GM21576 (cell line): ENCODE data around the gene CADM1.

Source experiments
- ATAC-seq: cut with Tn5 transposase; IDR thresholded peaks from one replicate; pipeline ENCODE4 v1.9.1; 2021; ENCODE audit warnings: mild to moderate bottlenecking, moderate library complexity; ENCODE audit not compliant: unreplicated experiment

The CADM1 gene

DNA sequence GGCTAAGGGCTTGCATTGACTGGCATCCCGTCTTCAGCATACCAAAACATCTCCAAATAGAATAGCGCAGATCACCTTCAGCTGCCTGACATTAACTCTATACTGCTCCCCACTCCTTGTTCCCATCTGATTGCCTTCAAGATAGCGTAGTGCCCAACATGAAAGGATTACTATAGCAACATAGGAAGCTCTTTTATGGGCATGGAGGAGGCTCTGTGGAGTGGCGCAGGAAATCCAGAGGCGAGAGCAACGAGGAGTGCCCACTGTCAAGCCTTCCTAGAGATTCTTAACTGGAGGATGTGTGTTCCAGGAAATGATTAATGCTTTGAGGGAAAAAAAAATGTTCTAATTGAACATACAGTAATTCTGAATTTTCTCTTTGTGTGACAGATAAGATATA is 213.3 kb downstream of the CADM1 start:
- ATAC-seq: no peak

DNA sequence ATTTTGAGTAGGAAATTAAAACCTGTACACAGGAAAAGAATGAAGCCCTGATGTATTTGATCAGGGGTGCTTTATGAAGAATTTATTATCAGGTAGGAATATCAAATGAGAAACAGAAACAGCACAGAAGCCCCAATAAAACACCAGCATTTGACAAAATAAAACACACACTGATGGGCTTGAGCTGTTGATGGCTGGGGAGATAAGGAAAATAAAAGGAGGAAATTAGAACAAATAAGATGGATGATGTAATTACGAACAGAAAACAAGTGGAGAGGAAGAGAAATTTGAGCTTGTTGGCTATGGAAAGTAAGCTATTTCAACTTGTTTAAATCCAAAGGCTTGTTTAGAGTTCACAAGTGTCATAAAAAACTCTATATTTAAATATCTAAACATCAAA is 213.7 kb downstream of the CADM1 start:
- no peak for ATAC-seq

DNA sequence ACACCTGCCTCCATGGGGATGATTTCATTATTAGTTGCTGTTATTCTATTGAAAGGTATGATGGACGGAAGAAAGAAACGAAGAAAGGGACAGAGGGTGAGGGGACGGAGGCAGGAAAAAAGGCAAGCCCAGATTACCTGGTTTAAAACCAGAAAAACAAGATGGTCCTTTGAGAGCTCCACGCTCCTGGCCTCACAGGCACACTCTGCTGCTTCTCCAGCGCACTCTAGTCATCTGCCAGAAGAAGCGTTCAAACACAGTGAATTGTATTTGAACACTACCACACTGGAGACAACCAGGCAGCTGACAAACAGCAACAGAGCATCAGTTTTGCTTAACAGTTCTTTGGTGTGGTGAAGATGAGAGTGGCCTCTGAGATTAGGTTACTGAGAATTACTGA is 216.9 kb downstream of the CADM1 start:
- ATAC-seq: no peak

DNA sequence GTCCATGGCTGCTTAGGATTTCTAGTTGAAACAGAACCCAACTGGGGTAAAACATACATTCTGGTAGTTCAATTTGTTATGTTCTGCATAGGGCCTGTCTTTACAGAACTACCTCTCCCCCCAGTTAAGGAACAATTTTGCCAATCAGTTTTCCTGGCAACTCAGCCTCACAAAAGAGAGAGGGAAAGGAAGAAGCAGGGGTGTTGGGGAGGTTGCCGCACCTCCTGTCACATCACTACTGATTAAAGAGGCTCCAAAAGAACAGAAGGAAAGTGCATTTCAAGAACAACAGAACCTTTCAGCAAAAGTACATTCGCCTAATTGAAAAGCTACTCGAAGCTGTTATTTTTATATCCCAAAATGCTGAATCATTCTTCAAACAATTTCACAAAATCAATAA is 217.6 kb downstream of the CADM1 start:
- no peak for ATAC-seq

DNA sequence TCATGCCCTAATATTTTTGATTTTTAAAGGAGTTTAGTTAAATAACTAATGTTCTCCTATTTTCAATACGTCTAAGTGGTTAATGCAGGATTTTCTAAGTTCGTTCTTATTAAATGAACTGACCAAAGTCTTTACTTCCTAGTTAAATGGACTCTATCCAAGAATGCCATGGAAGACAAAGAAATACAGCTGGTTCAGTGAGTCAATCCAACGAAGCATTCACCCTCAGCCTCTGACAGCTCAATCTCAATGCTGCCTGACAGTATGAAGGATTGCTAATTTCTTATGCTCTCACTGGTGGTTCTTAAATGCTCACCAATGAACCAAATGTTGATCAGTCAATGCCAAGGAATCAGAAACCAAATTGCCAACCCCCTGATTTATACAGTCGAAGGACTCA is 219.4 kb downstream of the CADM1 start:
- ATAC-seq: no peak

DNA sequence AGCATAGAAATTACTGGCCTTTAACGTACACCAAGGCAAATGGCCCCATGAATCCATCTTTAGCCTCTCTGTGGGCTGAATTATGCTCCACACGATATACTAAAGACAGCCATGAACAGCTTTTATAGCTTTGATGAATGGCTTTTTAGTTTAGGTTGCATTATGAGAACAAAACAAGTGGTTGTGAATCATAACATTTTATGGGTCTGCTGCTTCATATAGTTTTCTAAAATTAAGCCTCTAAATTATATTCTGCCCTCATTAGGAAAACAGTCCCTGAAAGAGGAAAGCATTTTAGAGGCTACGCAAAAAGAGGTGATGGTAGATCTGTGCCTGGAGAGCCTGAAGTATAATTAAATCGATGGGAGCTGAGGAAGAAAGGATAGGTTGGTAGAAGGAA is 221.3 kb downstream of the CADM1 start:
- ATAC-seq: no peak

DNA sequence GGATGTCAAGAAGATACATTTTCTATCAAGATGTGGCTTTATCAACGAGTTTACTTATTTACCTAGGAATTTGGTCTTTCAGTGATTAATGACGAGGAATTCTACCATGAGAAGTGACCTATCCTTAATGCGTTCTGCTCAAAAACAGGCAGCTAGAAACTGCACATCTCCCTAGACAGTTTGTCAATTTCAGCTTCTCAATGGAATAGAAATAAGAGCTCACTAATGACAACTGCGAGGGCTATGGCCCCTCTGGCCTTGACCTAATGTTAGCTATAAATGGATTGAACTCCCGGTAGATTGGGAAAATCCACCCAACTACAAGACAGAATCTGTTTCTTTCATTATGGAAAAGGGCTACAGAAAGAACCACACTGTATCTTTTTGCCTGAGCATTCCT is 223.4 kb downstream of the CADM1 start:
- no peak for ATAC-seq

DNA sequence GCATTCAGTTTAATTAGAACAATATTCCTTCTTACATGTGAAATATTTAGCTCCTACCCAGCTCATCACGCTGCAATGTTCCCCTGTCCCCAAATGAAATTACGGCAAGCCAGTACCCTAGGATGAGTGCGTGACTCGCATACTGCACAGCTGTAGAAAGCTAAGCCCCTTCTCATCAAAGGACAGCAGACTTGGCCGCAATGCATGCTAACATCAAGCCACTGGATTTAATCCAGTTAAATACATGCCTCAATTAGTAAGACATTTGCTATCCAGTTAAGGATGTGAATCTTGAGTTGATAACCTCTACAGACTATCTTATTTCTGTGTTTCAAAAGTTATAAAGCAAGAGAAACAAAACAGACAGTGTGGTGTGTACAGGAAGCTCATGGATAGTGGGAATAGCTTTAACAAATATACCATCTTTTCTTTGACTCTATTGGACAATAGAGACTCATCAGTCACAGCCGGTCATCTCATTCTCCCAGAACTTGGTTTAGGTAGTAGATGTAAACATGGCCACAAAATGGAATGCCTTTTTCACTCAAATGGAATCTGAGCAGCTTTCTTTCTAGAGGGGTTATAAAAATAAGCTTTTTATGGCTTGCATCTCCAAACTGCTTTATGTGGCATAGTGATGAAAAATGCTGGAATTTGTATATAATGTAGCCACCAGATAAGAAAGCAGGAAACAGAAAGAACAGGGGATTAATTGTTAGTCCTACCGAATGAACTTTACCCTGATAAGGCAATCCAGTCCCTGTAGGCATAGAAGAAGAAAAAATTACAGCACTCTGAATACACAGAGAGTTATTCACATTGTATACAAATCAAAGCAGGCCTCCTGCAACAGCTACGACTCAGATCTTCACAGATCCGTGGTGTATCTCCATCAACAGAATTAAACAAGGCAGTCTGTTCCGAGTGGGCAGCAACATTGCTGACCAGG is 224.1 kb downstream of the CADM1 start:
- ATAC-seq: no peak

DNA sequence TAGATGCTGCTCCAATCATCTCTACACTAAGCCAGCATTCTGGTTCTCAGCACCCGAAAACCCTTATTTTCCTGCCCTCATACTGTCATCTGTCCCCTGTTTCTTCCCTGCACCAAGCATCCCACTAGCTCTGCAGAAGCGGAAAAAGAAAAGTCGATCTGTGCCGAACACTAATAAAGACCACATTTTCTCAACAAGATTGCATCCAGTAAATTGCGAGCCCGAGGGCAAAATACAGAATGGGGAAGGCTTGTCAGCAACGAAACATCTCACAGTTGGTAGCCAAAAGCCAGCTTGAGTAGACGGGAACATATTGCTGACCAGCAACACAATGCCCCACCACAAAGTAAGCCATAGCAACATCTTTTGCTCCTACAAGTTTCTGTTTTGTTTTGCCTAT is 227.4 kb downstream of the CADM1 start:
- no peak for ATAC-seq

DNA sequence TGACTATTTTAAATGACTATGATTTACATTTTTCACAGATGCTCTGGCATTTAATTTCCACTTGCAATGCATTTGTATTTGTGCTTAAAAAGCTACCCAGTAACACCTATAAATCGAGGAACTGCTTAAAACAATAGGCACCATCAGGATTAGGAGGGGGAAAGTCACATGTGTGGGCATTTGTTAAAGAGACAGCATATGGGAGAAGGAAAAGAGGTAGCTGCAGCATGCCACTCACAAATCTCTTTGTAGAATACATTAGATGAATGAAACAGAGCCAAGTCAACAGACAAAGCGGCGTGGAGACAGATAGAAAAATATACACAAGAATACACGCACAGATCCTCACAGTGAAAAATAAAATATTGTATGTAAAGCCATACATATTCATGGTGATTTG is 228.0 kb downstream of the CADM1 start:
- ATAC-seq: no peak

DNA sequence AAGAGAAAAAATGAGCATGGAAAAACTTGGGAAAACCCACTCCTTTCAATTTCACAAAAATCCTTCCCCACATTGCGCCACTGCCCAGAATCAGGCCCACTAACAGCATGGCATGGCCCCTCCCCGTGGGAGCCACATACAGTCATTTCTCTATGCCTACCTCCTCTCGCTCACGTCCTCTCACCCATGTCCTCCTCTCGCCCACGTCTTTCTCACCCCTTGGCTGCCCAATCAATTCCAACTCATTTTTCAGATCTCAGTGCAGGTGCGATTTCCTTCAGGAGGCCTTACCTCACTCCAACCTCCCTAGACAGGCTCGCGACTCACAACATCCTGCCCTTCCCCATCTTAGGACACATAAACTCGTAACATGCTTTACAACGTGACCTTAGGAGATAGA is 229.2 kb downstream of the CADM1 start:
- no peak for ATAC-seq

DNA sequence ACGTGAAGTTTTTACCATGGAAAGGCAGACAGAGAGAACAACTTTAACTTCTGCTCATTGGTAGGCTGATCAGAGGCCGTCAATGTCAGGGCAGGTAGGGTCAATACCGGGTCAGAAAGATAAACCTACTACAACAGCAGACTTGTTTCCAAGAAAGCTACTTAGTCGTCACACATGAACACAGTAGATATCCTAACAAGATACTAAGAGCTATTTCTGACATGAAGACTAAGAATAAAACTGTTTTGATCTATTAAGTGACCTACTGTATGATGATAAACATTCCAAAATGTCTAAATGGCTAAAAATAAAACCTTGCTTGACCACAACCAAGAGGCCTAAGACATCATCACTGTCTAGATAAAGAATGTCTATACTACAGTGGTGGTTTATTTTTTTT is 231.3 kb downstream of the CADM1 start:
- no peak for ATAC-seq

DNA sequence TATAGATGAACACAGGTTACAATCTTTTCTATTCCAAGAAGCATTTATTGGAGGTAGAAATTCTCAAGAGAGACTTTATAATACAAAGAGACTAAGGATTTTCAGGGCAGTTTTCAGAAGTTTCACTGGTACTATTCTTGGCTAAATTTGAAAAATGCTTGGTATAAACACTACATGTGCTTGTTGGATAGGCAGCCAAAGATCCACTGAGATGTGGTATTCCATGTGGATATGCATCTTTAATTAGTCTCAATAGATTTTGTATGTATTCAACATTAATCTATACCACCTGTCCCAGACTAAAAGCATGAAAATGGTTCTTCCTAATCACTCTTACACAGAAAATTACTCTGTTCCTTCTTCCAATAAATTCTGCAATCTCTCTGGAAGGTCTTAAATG is 232.6 kb downstream of the CADM1 start:
- no peak for ATAC-seq

DNA sequence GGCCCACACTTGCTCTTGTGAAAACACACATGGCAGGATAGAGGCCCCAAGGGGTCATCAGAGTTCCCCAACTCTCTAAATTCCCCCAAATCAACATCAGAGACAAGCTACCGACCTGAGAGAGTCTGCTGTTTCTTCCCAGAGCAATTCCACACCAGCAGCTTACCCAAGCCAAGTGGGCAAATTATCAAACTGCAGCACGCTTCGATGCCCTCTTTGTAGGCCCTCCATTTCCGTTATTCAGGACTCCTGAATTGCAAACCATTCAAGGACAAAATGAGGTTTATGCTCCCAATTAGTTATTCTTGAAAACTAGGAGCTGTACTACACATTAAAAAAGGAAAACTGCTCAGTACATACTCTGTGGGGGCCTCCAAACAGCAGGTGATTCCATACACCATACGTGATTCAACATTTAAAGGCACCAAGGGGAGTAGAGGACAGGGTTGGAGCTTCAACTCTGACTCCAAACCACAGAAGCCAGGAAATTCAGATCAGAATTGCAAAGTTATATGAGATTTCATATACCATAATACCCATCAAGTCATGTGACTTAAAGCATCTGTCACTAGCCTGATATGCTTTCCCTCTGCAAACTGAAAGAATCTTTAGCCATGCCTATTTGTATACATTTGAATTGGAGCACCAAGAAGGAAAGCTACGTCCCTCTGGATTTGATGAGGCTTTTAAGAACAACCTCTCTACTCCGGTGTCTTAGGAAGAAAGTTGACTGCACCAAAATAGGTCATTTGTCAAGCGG is 234.8 kb downstream of the CADM1 start:
- ATAC-seq: no peak

DNA sequence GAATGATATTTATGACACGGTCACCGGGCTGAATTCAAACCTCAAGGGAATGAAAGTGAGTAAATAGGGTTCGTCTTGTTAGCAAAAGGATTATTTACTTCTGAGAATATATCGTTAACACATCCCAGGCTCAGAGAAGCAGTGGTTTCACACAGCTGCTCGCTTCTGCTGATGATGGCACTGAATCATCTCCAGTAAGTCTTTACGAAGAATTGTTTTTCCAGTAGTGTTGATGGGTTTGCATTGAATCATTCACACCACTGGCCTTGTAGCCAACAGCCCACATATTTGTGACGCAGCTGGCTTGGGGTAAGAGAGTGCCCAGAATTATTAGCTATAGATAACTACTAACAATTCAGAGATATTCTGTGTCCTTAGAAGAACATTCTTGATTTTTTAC is 236.3 kb downstream of the CADM1 start:
- no peak for ATAC-seq

DNA sequence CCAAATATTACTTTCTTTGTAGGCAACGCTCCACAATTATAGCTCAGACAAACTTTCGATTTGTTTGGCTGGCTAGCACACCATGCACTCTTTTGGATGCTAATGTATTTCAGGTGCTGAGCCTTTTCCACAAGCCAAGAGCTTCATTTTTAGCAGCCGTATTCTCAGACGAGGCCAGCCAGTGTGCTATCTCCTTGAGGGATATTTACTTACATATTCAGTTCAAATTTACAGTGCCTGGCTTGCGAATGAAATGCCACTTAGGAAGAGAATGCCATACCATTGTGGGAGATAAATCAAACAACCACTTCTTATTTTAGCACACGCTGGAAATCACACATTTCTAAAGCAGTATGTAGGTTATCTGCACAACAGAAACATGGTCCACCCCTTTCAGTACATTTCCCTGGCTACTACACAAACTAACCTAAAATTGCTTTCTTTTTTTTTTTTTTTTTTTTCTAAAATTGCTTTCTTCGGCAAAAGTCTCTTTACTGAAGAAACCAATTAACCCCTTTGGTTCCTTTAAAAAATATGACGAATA is 236.9 kb downstream of the CADM1 start:
- no peak for ATAC-seq

DNA sequence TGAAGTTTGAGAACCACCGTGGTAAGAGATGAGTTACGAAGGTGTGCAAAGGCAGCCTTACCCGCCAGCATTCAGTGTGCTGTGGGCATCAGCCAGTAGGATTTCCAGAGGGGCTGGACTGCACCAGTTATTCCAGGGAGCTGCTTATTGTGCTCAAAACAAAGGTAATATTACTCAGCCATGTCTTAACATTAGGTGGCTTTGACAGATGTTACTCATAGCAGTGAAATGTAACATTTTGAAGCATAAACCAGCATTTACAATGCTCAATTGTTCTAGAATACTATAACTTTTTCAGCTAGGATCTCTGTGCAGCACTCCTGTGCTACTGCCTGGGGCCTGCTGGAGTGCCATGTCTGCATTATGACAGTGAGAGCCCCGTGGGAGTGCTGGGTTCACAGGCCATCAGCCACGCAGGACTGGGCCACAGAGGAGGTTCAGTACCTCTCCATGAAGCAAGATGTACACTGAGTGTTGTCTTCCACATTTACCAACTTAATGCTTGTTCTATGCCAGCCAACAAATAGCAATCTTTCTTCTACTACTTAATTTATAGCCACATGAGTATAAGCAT is 238.1 kb downstream of the CADM1 start:
- ATAC-seq: no peak

DNA sequence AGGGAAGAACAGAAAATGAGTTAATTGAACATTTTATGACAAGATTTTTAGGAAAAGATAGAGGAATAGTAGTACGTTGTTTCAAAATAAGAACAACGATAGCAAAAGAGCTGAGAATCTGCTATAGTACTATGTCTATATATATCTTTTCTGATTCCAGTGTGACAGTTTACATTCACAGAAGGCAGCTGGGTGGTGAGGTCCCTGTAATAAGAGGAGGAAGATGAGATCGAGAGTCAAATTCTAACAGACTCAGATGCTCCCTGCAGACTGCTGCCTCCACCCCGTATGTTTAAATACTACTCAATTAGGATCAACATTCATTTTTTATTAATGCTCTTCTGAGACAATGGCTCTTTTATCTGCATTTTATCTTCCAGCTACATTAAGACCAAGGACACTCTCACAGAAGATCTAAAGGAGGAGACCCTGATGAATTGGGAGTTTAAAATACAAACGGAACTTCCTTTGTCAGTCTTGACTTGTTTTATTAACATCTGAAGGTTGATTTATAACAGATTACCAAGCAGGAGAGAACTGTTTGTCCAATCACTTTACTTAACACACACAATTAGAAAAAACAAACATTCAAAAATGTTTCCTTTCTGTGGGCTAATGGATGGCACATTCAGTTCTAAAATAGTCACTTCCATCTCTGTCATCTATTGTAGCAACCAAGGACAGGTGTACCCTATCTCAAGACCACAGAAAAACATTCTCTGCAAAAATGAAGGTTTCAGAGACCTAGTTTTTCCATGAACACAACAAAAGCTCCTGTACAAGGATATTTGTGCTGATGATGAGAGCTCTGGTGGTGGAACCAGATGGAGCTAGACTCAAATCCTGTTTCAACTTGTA is 240.2 kb downstream of the CADM1 start:
- ATAC-seq: no peak

DNA sequence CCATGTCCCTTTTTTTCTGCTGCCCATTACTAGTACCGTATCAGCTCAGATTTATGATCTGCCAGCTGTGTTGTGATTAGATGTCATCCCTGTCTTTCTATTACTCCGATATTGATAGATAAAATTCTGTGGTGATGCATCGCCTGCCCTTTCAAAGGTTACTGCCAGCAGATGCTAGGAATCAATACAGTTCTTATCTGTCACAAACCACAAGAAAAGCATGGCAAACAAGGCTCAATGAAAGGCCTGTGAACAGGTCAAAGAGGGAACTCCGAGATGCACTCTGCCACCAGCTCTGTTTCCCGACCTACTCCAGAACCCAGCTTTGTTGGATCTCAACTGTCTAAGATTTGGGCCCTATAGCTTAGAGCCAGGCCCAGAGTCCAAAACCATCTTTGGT is 246.0 kb downstream of the CADM1 start:
- no peak for ATAC-seq

DNA sequence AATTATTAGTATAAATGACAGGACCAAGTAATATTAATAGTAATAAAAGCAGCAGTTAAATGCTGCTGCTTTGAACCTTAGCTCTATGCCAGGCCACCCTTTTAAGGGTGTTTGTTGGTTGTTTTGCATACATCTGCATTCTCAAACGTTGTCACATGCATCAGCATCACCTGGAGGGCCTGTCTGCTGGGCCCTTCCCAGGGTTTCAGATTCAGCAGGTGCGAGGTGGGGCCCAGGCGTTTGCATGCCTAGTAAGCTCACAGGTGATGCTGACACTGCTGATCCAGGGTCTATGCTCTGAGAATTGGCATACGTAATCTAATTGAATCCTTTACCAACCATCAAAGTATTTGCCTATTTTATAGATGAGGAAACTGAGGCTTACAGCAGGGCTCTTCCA is 246.5 kb downstream of the CADM1 start:
- no peak for ATAC-seq

DNA sequence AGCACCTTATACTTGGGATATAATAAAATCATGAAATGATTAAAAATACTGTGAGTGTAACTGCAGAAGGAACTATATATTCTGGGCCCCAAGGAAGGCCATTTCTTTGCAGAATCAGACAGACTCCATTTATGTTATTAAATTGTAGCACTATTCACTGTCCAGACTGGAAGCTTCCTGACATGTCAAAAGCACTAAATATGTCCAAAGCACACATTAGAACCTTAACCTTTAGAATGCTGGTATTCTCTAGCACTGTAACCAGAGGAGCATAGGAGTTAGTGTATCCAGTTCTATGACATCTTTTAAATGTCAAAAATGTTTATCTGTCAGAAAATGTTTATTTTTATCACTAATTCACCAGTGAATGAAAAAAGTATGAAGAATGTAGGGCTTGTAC is 246.9 kb downstream of the CADM1 start:
- ATAC-seq: no peak
